SK-N-SH (cell line): ENCODE results near the gene PAX2.

Experiments used
- CTCF ChIP-seq: fragments of 200-600 bp; sonication (generic); IDR thresholded peaks from 2 replicates; pipeline ENCODE4 v1.6.1; 2017; ENCODE audit warnings: antibody characterized with exemption, mild to moderate bottlenecking, moderate library complexity
- RCOR1 ChIP-seq: fragments of 150-350 bp; IDR thresholded peaks from 2 replicates; pipeline ENCODE4 v1.6.1; 2017; ENCODE audit warnings: antibody characterized with exemption, low read length

GRCh38 chr10:100835810-100836209, 90.4 kb downstream of the PAX2 start:
- TF ChIP-seq CTCF, result no peak
- no peak for TF ChIP-seq RCOR1
